DMS53 treated with DMSO at 0.1 percent for 48 hours (cell line): ENCODE measurements around the gene IRF8.
"Not testable (repeated sequence)": the region's sequence is repeated elsewhere in the genome, so short reads cannot be mapped to it uniquely, and the experiment has no call there.

ENCODE experiments used
- DNase-seq: peaks from one replicate; lab custom pipeline; 2025; ENCODE audit not compliant: unreplicated experiment; lab: John Stamatoyannopoulos, UW

IRF8 gene

GRCh38 chr16:85934210-85934609 lies 35.2 kb downstream of the IRF8 start:
- no peak for DNase-seq

- DNase-seq, result no peak
Measured at GRCh38 chr16:85935391-85935973, 36.5 kb downstream of the IRF8 start.

DNA sequence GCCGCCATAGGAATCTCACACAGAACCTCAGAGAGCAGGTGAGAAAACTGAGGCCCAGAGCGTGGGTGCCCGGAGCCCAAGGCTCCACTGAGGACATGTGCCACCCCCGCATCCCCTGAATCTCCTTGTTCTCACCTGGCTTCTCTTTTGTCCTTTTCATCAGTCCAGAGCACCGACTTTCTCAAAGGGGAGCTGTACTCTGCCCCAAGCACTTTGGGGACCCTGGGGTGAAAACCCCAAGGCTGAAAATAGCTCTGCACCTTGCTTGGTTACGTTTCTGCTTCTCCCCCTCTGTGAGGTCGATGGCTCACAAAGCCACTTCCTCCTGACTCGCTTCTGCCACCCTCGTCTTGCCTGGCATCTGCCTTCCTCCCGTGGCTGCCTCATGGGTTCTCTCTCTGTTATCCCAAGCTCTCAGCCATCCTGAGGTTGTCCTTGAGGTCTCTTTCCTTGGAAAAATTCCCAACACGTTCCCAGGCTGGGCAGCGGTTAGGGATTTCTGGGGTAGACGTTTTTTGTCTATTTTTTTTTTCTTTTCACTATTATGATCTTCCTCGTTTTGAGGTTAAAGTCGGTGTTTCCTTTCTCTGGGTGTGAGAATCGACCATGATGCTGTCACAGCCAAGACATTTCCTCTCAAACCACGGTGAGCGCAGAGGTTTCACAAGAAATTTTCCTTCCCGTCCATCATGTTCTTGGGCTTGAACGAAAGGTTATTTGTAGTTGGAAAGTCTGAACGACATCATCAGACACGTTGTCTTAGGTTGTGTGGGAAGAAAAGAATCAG lies 37.2 kb downstream of the IRF8 start:
- no peak for DNase-seq

GRCh38 chr16:85936816-85937215 lies 37.9 kb downstream of the IRF8 start:
- DNase-seq, result no peak

DNA sequence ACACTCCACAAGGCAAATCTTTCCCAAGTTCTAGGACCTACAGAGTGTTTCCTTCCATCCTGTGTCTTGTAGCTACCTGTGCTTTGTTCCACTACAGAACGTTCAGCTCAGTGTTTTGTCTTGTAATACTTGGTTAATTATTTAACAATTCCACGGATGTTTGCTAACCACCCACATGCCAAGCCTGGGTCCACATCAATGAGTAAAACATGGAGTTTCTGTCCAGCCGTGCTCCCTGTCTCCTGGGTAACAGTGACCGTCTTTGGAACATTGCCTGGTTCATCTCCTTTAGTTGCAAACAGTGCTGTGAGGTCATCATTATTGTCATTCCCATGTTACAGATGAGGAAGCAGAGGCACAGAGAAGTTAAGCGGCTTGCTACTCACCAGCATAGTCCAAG lies 41.3 kb downstream of the IRF8 start:
- no peak for DNase-seq

GRCh38 chr16:85941863-85942644 lies 43.1 kb downstream of the IRF8 start:
- DNase-seq, result no peak

DNA sequence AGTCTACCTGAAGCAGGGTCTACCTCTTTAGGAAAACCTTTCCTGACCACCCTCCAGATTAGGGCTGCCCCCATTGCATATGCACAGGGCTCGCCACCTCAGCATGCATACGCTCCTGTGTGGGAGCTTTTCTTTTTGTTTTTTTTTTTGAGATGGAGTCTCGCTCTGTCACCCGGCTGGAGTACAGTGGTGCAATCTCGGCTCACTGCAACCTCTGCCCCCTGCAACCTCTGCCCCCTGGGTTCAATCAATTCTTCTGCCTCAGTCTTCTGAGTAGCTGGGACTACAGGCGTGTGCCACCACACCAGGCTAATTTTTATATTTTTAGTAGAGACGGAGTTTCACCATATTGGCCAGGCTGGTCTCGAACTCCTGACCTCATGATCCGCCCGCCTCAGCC lies 43.7 kb downstream of the IRF8 start:
- not testable (repeated sequence) for DNase-seq

- DNase-seq, result no peak
Measured at GRCh38 chr16:85943711-85944110, 44.7 kb downstream of the IRF8 start.

- DNase-seq, result no peak
Measured at GRCh38 chr16:85944572-85945423, 45.8 kb downstream of the IRF8 start.

DNA sequence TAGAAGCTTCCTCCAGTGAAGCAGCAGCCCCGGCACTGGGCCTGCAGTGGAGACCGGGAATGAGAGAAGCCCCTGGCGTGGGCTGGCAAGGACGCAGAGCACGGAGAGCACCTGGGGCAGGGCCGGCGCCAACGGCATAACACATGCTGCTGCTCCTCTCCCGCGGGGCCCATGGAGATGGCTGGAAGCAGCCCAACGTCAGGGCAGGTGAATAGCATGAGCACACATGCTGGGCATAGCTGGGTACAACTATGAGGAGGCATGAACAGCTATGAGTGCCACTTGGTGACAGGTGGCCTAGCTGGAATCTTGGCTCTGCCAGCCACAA lies 46.4 kb downstream of the IRF8 start:
- DNase-seq, result no peak

DNA sequence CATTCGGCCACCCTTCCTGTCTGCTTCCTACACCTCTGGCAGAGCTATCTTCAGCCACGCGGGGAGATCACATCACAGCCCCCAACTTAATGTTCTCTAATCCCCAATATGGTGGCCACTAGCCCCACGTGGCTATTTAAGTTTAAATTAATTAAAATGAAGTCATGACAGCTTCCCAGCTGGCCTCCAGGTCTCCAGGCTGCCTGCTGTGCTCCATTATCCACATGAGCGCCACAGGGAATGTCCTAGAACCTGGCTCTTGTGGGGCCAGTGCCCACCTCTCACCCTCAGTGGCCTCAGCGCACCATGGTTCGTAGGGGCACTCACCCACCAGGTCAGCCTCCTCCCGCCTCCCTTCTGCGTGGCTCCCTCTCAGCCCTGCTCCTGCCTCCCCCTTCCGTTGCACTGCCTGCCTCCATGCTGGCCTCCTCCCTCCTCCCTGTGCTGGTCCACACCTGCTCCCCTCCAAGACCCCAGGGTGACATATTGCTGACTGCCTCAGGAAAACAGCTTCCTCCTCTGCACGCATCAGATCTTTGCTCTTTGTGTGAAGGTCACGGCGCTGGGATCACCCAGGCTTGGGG lies 47.7 kb downstream of the IRF8 start:
- DNase-seq, result no peak

DNA sequence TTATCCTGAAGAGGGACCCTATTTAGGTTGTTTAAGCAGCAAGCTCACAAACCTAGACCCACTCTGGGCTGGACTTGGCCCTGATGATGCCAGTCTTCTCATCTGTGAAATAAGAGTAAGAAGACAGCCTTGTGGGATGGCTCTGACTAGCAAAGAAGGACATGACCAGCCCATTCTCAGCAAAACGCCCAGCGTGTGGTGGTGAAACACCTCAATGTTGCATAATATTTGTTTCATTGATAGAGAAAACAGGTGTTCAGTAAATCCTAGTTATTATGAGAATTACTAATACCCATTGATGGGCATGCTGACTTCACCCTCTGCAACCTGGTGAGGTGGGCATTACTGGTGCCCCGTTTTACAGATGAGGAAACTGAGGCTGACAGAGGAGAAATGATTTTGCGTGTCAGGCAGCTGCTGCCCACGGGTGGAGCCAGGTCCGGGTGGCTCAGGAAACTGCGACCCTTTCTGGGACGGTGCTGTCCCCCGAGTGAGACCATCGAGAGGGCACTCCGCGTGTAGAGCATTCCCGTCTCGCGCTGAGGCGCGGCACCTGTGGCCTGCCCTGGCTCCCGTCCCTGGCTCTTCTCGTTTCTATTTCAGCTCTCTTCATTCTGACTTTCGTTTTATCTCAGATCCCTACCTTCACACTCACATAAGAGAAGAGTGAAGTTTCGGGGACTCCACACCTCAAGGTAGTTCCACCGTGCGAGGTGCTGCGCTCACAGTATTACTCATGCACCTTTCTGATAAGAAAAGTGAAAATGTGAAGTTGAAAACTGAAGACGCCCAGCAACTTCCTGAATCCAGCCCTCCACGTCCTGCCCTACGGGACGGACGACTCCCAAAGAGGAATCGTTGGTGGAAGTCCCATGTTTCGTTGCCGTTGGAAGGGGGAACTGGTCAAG lies 48.5 kb downstream of the IRF8 start:
- no peak for DNase-seq

GRCh38 chr16:85948138-85948509 lies 49.2 kb downstream of the IRF8 start:
- no peak for DNase-seq

DNA sequence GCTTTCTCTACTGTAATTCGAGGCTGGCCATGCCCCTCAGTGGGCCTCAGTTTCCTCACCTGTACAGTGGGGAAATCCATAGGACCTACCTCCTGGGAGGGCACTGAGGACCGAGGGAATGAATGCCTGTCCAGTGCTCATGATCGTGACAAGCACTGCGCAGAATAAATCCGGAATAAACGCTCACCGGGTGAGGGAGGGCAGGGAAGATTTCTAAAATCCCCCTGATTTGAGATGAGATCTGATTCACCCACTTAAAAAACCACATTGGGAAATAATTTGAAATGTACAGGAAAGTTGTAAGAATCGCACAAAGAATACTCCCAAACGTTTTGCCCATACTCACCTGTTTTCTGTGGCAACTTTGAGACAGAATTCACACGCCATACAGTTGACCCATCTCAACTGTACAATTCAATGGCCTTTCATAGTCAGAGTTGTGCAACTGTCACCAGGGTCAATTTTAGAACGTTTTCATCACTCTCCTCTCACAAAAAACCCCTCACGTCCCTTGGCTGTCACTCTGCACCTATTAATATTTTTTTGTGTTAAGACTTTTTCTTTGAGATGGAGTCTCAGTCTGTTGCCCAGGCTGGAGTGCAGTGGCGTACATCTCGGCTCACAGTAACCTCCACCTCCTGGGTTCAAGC lies 49.8 kb downstream of the IRF8 start:
- DNase-seq, result no peak

DNA sequence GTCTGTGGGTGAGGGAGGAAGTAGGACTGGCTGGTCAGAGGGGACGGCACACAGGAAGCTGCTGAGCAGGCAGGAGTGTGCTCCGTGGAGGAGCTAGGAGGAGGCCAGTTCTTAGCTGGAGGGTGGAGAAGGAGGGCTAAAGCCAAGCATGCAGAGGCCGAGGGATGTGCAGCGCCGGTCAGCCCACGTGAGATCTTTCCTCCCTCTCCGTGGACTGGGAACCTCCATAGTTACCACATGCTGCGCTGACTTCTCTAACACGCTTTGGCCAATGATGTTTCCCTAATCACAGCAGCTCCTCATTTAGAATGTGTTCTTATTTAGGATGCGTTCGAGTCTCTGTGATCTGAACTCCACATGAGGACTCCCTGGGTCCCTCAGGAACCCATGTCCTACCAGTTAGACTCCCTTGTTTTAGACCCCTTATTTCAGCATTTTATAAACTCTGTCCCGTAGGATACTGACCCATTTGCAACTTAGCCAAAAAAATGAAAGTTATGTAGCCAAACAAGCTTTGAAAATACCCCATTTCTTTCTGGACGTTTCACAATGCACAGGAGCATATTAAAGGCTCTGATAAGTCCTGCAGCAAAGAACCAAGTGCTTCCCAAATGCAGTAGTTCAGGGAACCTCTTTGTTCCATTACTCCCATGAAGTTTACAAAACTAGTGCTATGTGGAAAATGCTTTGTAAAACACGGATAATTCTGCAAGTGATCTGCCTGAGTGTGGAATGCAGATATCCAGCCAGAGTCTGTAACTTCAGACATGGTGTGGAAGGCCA lies 51.4 kb downstream of the IRF8 start:
- no peak for DNase-seq

DNA sequence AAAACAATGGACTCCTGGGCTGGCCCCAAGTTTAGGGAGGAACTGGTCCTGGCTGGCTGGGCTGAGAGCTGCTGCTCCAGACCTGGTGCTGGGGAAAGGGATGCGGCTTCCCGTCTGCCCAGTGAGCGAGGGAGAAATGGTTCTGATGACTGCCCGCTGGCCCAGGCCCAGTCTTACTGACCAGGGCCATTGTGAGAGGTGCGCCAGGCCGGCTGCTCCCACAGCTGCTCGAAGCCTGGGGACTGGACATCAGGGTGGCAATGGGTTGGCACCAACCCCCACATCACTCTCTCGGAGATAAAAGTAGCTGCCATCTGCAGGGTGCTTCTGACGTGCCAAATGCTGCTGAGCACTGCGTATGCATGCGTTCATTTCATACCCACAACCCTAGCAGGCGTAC lies 53.2 kb downstream of the IRF8 start:
- no peak for DNase-seq

DNA sequence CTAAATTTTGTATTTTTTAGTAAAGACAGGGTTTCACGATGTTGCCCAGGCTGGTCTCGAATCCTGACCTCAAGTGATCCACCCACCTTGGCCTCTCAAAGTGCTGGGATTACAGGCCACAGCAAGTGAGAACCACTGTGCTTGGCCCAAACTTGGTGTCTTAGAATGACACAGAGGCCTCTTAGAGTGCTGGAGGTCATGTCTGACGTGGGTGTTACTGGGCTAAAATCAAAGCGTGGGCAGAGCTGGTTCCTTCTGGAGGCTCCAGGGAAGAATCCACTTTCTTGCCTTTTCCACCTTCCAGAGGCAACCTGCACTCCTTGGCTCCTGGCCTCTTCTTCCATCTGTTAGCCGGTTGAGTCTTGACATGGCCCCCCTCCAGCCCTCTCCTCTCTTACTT lies 53.8 kb downstream of the IRF8 start:
- no peak for DNase-seq

DNA sequence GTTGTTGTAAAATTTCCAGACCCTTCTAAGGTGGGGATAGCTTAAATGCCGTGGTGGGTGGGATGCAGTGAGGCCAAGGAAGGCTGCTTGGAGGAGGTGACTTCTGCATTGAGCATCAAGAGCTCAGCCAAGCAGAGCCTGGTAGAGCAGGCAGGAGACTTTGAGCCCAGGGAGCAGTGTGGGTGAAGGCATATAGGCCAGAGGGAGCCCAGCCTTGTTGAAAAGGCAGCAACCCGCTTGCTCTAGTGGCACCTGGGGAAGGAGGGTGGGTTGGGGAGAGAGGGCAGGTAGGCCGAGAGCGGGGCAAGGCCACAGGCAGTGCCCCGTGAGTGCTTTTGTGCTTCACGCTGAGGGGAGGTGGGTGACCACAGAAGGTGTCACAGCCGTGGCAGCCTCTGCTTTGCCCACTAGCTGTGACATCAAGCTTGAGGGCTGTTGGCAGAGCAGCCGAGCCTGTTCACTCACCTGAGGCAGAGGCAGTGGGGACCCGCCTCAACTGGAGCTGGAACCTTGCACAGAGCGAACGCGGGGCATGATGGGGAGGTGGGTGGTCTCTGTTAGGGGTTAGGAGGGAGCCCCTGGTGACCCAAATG lies 56.1 kb downstream of the IRF8 start:
- no peak for DNase-seq
